GM18517 (cell line): ENCODE data around the gene HIVEP1.

Experiments
- ATAC-seq: cut with Tn5 transposase; IDR thresholded peaks from one replicate; pipeline ENCODE4 v1.9.1; 2021; ENCODE audit warnings: mild to moderate bottlenecking, moderate library complexity; ENCODE audit not compliant: unreplicated experiment

Gene HIVEP1

DNA sequence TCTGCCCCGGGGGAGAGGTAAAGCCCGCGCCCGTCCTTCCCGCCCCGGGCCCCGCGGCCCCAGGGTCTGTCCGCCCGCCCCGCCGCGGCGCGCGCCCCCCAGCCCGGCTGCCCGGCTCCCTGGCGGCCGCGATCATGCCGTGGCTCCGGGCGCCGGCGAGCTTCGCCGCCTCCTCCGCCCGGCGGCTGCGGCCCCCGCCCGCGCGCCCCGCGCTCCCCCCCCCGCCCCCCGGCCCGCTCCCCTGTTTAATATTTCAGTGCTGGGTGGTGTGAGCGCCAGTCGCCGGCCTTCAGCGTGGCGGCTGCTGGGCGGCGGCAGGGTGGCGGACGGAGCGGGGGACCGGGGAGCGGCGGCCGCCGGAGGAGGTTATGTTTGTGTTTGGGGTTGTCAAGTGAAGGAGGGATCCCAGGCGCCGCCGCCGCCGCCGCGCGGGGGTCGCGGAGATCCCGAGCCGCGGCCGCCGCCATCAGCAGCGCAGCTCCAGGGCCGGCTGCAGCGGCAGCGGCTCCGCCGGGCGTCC, at the start of gene HIVEP1:
Gene HIVEP1, plus strand, starts transcription at position 275 of the 520 bp plus-strand sequence. CDS start 3,317 bp downstream, outside the sequence.
- peak; percentile 2 for ATAC-seq

- no peak for ATAC-seq
These were observed 48.2 kb upstream of the HIVEP1 start for GRCh38 chr6:11963756-11964500.

GRCh38 chr6:11964729-11965335, 47.3 kb upstream of the HIVEP1 start:
- no peak for ATAC-seq

DNA sequence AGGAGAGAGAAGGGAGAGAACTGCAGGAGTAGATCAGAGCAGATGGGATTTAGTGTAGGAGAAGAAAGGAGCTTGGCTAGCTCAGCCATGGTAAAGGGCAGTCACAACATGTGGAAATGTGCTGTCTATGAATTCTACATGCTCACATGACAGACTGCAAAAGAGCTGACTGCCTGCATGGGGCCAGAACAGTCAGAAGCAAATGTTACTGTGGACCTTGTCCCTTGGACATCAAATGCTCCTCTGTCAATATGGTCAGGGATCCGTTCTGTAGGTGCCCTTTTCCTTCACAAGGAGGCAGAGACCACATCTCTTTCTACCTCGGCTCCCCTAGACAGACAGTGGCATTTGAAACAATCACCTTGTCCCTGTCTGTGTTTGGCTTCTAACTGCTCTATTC, 46.6 kb upstream of the HIVEP1 start:
- no peak for ATAC-seq

DNA sequence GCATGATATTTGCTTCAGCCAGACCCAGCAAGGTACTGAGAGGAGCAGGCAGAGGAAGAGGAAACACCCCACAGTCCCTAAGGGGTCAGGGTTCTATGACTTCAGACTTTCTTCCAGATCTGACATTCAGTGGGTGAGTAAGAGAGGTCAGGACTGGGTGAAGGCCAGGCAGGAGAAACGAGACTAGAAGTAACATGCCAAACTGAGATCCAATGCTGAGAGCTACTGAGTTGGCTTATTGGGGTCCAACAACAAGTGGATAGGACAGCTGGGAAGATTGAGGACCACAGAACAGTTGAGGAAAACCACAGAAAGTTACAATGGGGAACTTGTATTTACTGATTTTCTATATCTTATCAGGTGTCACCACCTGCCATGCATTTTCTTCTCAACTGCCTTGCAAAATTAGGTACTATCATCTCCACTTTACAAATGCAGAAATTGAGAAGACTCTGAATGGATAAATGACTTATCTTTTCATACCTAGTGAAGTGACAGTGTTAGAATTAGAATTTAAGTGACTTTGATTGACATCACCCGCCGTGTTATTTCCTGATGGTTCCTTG, 43.8 kb upstream of the HIVEP1 start:
- no peak for ATAC-seq

DNA sequence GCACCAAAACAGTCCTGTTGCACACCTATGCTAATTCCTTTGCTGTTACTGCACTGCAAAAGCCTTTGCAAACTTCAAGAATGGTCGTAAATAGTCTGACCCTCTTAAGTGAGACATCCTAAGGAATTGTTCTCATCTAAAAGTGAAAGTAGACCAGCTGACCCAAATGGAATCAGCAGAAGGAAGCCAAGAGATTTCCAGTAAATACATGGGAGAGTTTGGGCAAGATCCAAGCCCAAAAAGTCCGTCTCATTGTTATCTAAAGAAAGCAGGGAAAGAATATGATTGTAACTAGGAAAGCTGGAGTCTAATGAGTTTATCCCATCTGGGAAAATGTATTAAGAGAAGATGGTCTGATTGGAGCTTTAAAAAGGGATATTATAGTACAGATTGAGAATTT, 43.0 kb upstream of the HIVEP1 start:
- ATAC-seq, result no peak

- ATAC-seq, result no peak
These were observed 42.0 kb upstream of the HIVEP1 start for GRCh38 chr6:11970114-11970513.

DNA sequence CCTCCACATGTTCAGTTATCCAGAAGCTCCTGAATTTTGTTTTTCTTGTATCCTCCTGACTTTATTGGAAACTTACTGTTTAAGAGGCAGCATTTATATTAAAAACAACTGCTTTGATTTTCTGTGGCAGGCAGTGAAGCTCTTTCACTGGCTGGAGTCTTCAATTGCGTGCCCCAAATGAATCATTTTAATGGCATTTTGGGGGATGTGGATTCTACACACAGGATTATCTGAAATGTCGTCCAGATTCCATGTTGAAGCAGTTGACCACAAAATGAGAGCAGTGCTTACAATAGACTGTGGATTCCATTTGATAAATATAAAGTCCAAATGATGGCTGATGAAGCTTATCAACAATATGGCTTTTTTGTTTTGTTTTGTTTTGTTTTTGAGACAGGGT, 41.0 kb upstream of the HIVEP1 start:
- ATAC-seq, result no peak

- ATAC-seq, result no peak
These were observed 39.8 kb upstream of the HIVEP1 start for GRCh38 chr6:11972270-11972669.

DNA sequence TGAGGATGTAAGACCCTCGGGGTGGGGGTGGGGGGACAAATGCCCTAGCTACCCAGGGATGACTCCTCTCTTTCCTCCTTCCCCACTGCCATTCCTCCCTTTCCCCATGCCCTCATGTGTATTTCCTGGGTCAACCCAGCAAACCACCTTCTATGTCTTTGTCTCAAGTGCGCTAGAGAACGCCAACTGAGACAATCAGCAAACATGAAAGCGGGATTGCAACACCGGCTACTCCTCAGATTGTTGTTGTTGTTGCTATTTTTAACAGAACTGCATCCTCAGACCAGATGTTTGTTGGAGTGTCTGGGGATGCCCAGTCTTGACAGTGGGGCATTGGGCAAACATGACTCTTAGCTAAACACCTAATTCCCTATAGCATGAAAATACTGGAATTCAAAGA, 39.3 kb upstream of the HIVEP1 start:
- ATAC-seq, result no peak

GRCh38 chr6:11973238-11973637, 38.9 kb upstream of the HIVEP1 start:
- ATAC-seq, result no peak

DNA sequence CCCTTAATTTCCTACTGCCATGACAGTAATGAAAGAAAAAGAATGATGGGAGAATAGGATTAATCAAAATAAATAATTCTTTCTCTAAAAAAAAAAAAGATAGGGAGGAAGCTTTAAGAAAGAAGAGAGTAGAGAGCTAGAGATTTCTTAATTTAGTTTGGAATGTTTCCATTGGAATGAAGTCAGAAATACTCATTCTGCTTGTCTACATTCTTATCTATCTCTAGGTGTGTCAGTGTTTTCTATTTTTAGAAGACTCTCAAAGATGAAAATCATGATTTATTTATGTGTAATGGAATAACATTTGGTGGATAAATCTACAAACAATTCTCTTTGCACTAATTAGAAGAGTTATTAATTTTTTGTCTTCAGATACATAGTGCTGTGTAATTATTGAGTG, 38.0 kb upstream of the HIVEP1 start:
- ATAC-seq, result no peak

- ATAC-seq, result peak; percentile 83
These were observed 36.6 kb upstream of the HIVEP1 start for GRCh38 chr6:11975353-11975977.

- no peak for ATAC-seq
These were observed 35.6 kb upstream of the HIVEP1 start for GRCh38 chr6:11976489-11976888.

DNA sequence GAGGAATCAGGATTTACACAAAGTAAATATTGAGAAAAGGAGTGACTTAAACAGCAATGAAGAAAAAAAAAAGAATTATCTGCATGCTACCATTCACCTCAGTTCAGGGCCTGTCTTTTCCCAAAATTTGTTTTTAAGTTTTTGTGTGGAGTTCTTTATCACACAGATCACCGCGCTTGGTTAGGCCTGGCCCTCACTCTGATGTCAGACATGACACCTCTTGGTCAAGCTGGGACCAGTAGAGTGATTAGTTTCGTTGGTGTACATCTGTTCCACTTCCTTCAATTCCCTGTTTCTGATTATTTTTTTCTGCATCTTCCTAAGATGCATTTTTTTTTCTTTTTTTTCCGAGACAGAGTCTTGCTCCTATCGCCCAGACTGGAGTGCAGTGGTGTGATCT, 34.9 kb upstream of the HIVEP1 start:
- no peak for ATAC-seq

GRCh38 chr6:11977738-11978137, 34.4 kb upstream of the HIVEP1 start:
- no peak for ATAC-seq

- no peak for ATAC-seq
These were observed 33.7 kb upstream of the HIVEP1 start for GRCh38 chr6:11978169-11978987.

DNA sequence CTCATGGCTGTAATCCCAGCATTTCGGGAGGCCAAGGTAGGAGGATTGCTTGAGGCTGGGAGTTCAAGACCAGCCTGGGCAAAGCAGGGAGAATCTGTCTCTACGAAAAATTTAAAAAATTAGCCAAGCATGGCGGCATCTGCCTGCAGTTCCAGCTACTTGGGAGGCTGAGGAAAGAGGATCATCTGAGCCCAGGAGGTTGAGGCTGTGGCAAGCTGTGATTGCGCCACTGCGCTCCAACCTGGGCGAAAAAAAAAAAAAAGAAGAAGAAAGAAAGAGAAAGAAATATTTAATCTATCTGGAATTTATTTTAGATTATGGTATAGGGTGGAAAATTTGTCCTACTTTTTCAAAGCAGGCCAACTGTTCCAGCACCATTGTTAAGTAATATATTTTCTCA, 32.2 kb upstream of the HIVEP1 start:
- no peak for ATAC-seq

DNA sequence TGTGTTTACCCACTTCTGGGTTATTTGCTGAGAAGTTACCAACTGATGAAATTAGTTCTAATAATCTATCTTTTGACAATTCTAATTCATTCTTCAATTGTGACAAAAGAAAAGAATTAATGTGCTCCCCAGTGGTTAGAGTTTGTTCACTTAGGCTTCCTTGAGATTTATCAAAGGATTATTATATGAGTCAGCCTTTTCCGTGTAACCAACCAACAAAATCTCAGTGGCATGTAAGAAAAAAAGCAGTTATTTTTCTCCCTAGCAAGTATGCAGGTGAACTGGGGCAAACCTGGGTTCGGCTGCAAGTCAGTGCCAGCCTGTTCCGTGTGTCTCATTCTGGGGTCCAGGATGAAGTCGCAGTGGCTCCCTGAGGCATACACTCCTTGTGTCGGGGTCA, 28.8 kb upstream of the HIVEP1 start:
- ATAC-seq, result no peak

- ATAC-seq, result no peak
These were observed 24.7 kb upstream of the HIVEP1 start for GRCh38 chr6:11987386-11987785.

- ATAC-seq, result no peak
These were observed 22.7 kb upstream of the HIVEP1 start for GRCh38 chr6:11989386-11989785.
